Subcutaneous adipose tissue (tissue), 4 donors: ENCODE data around the gene MTFR1L. TPM values are rescaled to one million over a fixed set of nuclear protein-coding genes. Genes with fewer than 3 reads are reported as not detected.

ENCODE experiments used
- CTCF ChIP-seq: fragments of 450-650 bp; IDR thresholded peaks from one replicate; pipeline ENCODE4 v1.5.1; 2016; ENCODE audit warnings: low read depth, mild to moderate bottlenecking, control low read depth, antibody characterized with exemption, moderate library complexity
- total RNA-seq, 4 donors: library from RNA; depleted of rRNA; stranded (reverse); fragments of >200 nt; gene quantifications; one replicate each; pipeline ENCODE4 v1.1.0, GENCODE V29; 2016

The MTFR1L gene
- total RNA-seq, 4 donors from 2014 or later: 53.6 to 89.5 (median 60.4) TPM

- no peak for TF ChIP-seq CTCF
Observed at GRCh38 chr1:25871704-25872494, 52.1 kb downstream of the MTFR1L start.

- TF ChIP-seq CTCF: no peak
Observed at GRCh38 chr1:25872713-25873112, 53.0 kb downstream of the MTFR1L start.

- TF ChIP-seq CTCF: no peak
Observed at GRCh38 chr1:25873120-25873519, 53.4 kb downstream of the MTFR1L start.

- no peak for TF ChIP-seq CTCF
Observed at GRCh38 chr1:25874209-25874608, 54.5 kb downstream of the MTFR1L start.

GRCh38 chr1:25874635-25875153 is 54.9 kb downstream of the MTFR1L start:
- TF ChIP-seq CTCF: no peak

GRCh38 chr1:25875154-25875855 is 55.6 kb downstream of the MTFR1L start, which contains the start of gene PAQR7:
Gene PAQR7, minus strand, starts transcription at chr1:25875708. Its CDS starts 11,869 bp downstream, at chr1:25863839.
- TF ChIP-seq CTCF: no peak
